Parathyroid adenoma (tissue), 2 donors: ENCODE measurements around the gene IFITM1.
A peak's percentile ranks its signal among the peaks of the same experiment; 100 is the strongest.

Source experiments
- H2AFZ ChIP-seq: fragments of 300-600 bp; sonication (generic); one replicate; pipeline ENCODE4 v1.7.0; 2017; ENCODE audit warnings: antibody characterized with exemption, mild to moderate bottlenecking
- H3K27ac ChIP-seq: fragments of 300-600 bp; sonication (generic); one replicate; pipeline ENCODE4 v1.7.0; 2017
- H3K27me3 ChIP-seq: fragments of 300-600 bp; sonication (generic); one replicate; pipeline ENCODE4 v1.7.0; 2017; ENCODE audit warnings: low read length; ENCODE audit not compliant: control insufficient read depth, insufficient read depth
- H3K36me3 ChIP-seq: fragments of 300-600 bp; sonication (generic); one replicate; pipeline ENCODE4 v1.7.0; 2017; ENCODE audit warnings: low read length; ENCODE audit not compliant: control insufficient read depth, insufficient read depth
- H3K4me1 ChIP-seq: fragments of 300-600 bp; sonication (generic); one replicate; pipeline ENCODE4 v1.7.0; 2017; ENCODE audit warnings: control low read depth
- H3K4me2 ChIP-seq: fragments of 300-600 bp; sonication (generic); one replicate; pipeline ENCODE4 v1.7.0; 2017; ENCODE audit warnings: low read length
- H3K4me3 ChIP-seq: fragments of 300-600 bp; sonication (generic); one replicate; pipeline ENCODE4 v1.7.0; 2017; ENCODE audit warnings: low read depth, low read length
- H3K79me2 ChIP-seq: fragments of 300-600 bp; sonication (generic); one replicate; pipeline ENCODE4 v1.7.0; 2017; ENCODE audit warnings: control low read depth
- H3K9ac ChIP-seq: fragments of 300-600 bp; sonication (generic); one replicate; pipeline ENCODE4 v1.7.0; 2017; ENCODE audit warnings: mild to moderate bottlenecking
- H3K9me3 ChIP-seq: fragments of 300-600 bp; sonication (generic); one replicate; pipeline ENCODE4 v1.7.0; 2017; ENCODE audit warnings: low read length; ENCODE audit not compliant: control insufficient read depth
- CTCF ChIP-seq: fragments of 300-600 bp; sonication (generic); IDR thresholded peaks from one replicate; pipeline ENCODE4 v1.7.0; 2017; ENCODE audit warnings: antibody characterized with exemption, mild to moderate bottlenecking
- donor health status: primary hyperparathyroidism.

The IFITM1 gene

GRCh38 chr11:276219-276618 lies 37.6 kb upstream of the IFITM1 start:
- H3K27ac ChIP-seq, result no peak overlapping the region
- no peak overlapping the region for H2AFZ ChIP-seq
- no peaks in the 10 kb centered on the region for H3K79me2 ChIP-seq
- no peak overlapping the region for H3K4me2 ChIP-seq
- TF ChIP-seq CTCF, result no peak
- no peak overlapping the region for H3K9ac ChIP-seq
- H3K4me3 ChIP-seq, result no peak overlapping the region
- H3K36me3 ChIP-seq, result no peaks in the 10 kb centered on the region
- H3K27me3 ChIP-seq, result no peaks in the 10 kb centered on the region
- no peaks in the 10 kb centered on the region for H3K4me1 ChIP-seq
- no peaks in the 10 kb centered on the region for H3K9me3 ChIP-seq

GRCh38 chr11:278001-278951 lies 35.6 kb upstream of the IFITM1 start, which contains the start of gene NLRP6:
NLRP6 (plus strand) TSS chr11:278407; CDS start chr11:278570, 163 bp downstream.
- H3K4me3 ChIP-seq, result no peak within 1 kb of the TSS
- no peak within 1 kb of the TSS for H2AFZ ChIP-seq
- H3K27ac ChIP-seq, result no peak within 1 kb of the TSS
- no peaks in the 10 kb centered on the region for H3K9me3 ChIP-seq
- H3K36me3 ChIP-seq, result no peaks in the 10 kb centered on the region
- no peak for TF ChIP-seq CTCF
- no peaks in the 10 kb centered on the region for H3K27me3 ChIP-seq
- no peak within 1 kb of the TSS for H3K4me2 ChIP-seq
- no peak within 1 kb of the TSS for H3K9ac ChIP-seq
- no peaks in the 10 kb centered on the region for H3K79me2 ChIP-seq
- H3K4me1 ChIP-seq, result no peaks in the 10 kb centered on the region

- Histone ChIP-seq H3K79me2 (no peaks in the 10 kb centered on the region), H3K9ac (no peak overlapping the region), H3K27ac (no peak overlapping the region), H2AFZ (no peak overlapping the region), H3K4me1 (no peaks in the 10 kb centered on the region), H3K9me3 (no peaks in the 10 kb centered on the region), H3K4me2 (no peak overlapping the region), H3K27me3 (no peaks in the 10 kb centered on the region), H3K4me3 (no peak overlapping the region), H3K36me3 (no peaks in the 10 kb centered on the region)
- TF ChIP-seq CTCF, result no peak
Observed at GRCh38 chr11:279040-279965, 34.5 kb upstream of the IFITM1 start.

- H3K27ac ChIP-seq, result no peak overlapping the region
Observed at GRCh38 chr11:279966-280705, 33.7 kb upstream of the IFITM1 start.

More at GRCh38 chr11:279966-280705, 33.7 kb upstream of the IFITM1 start:
- TF ChIP-seq CTCF, result no peak
- Histone ChIP-seq H2AFZ (peak overlapping the region; percentile 7), H3K4me2 (no peak overlapping the region), H3K4me3 (no peak overlapping the region), H3K9ac (no peak overlapping the region), H3K36me3 (no peaks in the 10 kb centered on the region), H3K27me3 (no peaks in the 10 kb centered on the region), H3K79me2 (no peaks in the 10 kb centered on the region), H3K4me1 (no peaks in the 10 kb centered on the region), H3K9me3 (no peaks in the 10 kb centered on the region)
